ENCODE data around the gene CKB.
A peak's percentile ranks its signal among the peaks of the same experiment; 100 is the strongest.

CKB gene

GRCh38 chr14:103530390-103530789 lies 7.8 kb upstream of the CKB start:
- no peaks in the 10 kb centered on the region for H4K20me1 ChIP-seq (ENCODE audit: low read depth, low read length)
- no peak overlapping the region for H2AFZ ChIP-seq (ENCODE audit: low read depth, low read length, severe bottlenecking)
- H3K27ac ChIP-seq (ENCODE audit: low read depth, low read length), result no peak overlapping the region
- H3K36me3 ChIP-seq (ENCODE audit: low read length), result no peaks in the 10 kb centered on the region
- H3K27me3 ChIP-seq (ENCODE audit: low read length), result no peaks in the 10 kb centered on the region
- TF ChIP-seq EZH2phosphoT487 (conservative IDR thresholded peaks at IDR 0.05; ENCODE audit: low read length), result no peak
- H3K4me2 ChIP-seq (ENCODE audit: low read depth, low read length, poor library complexity, severe bottlenecking), result peak overlapping the region; percentile 73
- no peaks in the 10 kb centered on the region for H3K9me2 ChIP-seq (replicated peaks; ENCODE audit: insufficient read depth, low read length)
- no peaks in the 10 kb centered on the region for H3F3A ChIP-seq (ENCODE audit: insufficient read depth)
- no peaks in the 10 kb centered on the region for H3K9me3 ChIP-seq (ENCODE audit: insufficient read depth, low read length)
- peaks cover 22% of the 10 kb centered on the region for H3K79me2 ChIP-seq (ENCODE audit: insufficient read depth, low read length)
- H3K9ac ChIP-seq (ENCODE audit: low read length), result no peak overlapping the region
- peak overlapping the region; percentile 89 for H3K4me3 ChIP-seq (ENCODE audit: insufficient read depth, low read length, poor library complexity, severe bottlenecking)

GRCh38 chr14:103529383-103530365 lies 7.0 kb upstream of the CKB start:
- H3K27ac ChIP-seq (ENCODE audit: low read depth, low read length), result no peak overlapping the region
- no peak overlapping the region for H2AFZ ChIP-seq (ENCODE audit: low read depth, low read length, severe bottlenecking)
- H3K4me3 ChIP-seq (ENCODE audit: insufficient read depth, low read length, poor library complexity, severe bottlenecking), result peak overlapping the region; percentile 89
- H3K9me3 ChIP-seq (ENCODE audit: insufficient read depth, low read length), result no peaks in the 10 kb centered on the region
- H3K4me2 ChIP-seq (ENCODE audit: low read depth, low read length, poor library complexity, severe bottlenecking), result peak overlapping the region; percentile 73
- no peaks in the 10 kb centered on the region for H3K36me3 ChIP-seq (ENCODE audit: low read length)
- H4K20me1 ChIP-seq (ENCODE audit: low read depth, low read length), result no peaks in the 10 kb centered on the region
- H3F3A ChIP-seq (ENCODE audit: insufficient read depth), result no peaks in the 10 kb centered on the region
- H3K79me2 ChIP-seq (ENCODE audit: insufficient read depth, low read length), result peaks cover 22% of the 10 kb centered on the region
- H3K9ac ChIP-seq (ENCODE audit: low read length), result peak overlapping the region; percentile 78
- TF ChIP-seq, protein P1, sequence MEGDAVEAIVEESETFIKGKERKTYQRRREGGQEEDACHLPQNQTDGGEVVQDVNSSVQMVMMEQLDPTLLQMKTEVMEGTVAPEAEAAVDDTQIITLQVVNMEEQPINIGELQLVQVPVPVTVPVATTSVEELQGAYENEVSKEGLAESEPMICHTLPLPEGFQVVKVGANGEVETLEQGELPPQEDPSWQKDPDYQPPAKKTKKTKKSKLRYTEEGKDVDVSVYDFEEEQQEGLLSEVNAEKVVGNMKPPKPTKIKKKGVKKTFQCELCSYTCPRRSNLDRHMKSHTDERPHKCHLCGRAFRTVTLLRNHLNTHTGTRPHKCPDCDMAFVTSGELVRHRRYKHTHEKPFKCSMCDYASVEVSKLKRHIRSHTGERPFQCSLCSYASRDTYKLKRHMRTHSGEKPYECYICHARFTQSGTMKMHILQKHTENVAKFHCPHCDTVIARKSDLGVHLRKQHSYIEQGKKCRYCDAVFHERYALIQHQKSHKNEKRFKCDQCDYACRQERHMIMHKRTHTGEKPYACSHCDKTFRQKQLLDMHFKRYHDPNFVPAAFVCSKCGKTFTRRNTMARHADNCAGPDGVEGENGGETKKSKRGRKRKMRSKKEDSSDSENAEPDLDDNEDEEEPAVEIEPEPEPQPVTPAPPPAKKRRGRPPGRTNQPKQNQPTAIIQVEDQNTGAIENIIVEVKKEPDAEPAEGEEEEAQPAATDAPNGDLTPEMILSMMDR (IDR thresholded peaks at IDR 0.05; ENCODE audit: insufficient read depth, low read length, poor library complexity, severe bottlenecking), result no peak
- no peak for TF ChIP-seq EZH2phosphoT487 (conservative IDR thresholded peaks at IDR 0.05; ENCODE audit: low read length)
- no peaks in the 10 kb centered on the region for H3K27me3 ChIP-seq (ENCODE audit: low read length)
- H3K9me2 ChIP-seq (replicated peaks; ENCODE audit: insufficient read depth, low read length), result no peaks in the 10 kb centered on the region

- peaks cover 22% of the 10 kb centered on the region for H3K79me2 ChIP-seq (ENCODE audit: insufficient read depth, low read length)
- peak within 1 kb of the TSS; percentile 85 for H2AFZ ChIP-seq (ENCODE audit: low read depth, low read length, severe bottlenecking)
- no peaks in the 10 kb centered on the region for H3K36me3 ChIP-seq (ENCODE audit: low read length)
- TF ChIP-seq, protein P1 (IDR thresholded peaks at IDR 0.05; ENCODE audit: insufficient read depth, low read length, poor library complexity, severe bottlenecking), result no peak
- TF ChIP-seq EZH2phosphoT487 (conservative IDR thresholded peaks at IDR 0.05; ENCODE audit: low read length), result no peak
- H3K4me2 ChIP-seq (ENCODE audit: low read depth, low read length, poor library complexity, severe bottlenecking), result peak within 1 kb of the TSS; percentile 73
- H3K9me3 ChIP-seq (ENCODE audit: insufficient read depth, low read length), result no peaks in the 10 kb centered on the region
- H3K27ac ChIP-seq (ENCODE audit: low read depth, low read length), result peak within 1 kb of the TSS; percentile 10; the same call in 1 of the 2 replicates
- peak within 1 kb of the TSS; percentile 78 for H3K9ac ChIP-seq (ENCODE audit: low read length)
- H3K27me3 ChIP-seq (ENCODE audit: low read length), result no peaks in the 10 kb centered on the region
- H3K9me2 ChIP-seq (replicated peaks; ENCODE audit: insufficient read depth, low read length), result no peaks in the 10 kb centered on the region
- no peaks in the 10 kb centered on the region for H4K20me1 ChIP-seq (ENCODE audit: low read depth, low read length)
- H3K4me3 ChIP-seq (ENCODE audit: insufficient read depth, low read length, poor library complexity, severe bottlenecking), result peak within 1 kb of the TSS; percentile 89
- H3F3A ChIP-seq (ENCODE audit: insufficient read depth), result no peaks in the 10 kb centered on the region
Observed at GRCh38 chr14:103528587-103529382, 6.2 kb upstream of the CKB start, which contains the start of gene TRMT61A. Gene TRMT61A (plus strand): TSS chr14:103529196. CDS start chr14:103529979, 783 bp downstream.

Measured in SU-DHL-6 (cell line).